HG03060 (cell line): Measurements from ENCODE around the gene SAT1.
A peak's percentile ranks its signal among the peaks of the same experiment; 100 is the strongest.

Source experiments
- ATAC-seq: cut with Tn5 transposase; IDR thresholded peaks from one replicate; pipeline ENCODE4 v1.9.1; 2021; ENCODE audit warnings: low read depth, moderate number of reproducible peaks; ENCODE audit not compliant: unreplicated experiment

Gene SAT1

DNA sequence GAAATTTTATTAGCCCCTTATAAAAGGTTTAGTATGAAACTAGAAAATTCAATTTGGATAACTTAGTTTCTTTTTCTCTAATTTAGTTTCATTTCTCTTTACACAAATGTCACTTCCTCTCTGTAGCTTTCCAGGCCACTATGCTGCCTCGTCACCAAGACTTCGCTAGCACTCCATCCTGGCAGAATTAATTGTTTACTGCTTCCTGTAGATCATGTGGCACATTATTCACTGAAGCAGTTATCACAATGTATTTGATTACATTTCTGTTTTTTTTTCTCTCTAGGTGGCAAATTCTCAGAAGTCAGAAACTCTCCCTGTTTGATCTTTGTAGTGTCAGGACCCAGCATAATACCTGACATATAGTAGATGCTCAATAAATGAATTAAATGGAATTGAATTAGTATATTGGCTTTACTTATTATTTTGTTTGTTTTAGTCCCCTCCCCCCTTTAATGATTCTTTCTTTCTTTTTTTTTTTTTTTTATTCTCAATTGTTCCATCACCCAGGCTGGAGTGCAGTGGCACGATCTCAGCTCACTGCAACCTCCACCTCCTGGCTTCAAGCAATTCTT, 9.3 kb upstream of the SAT1 start:
- peak; percentile 78 for ATAC-seq

- no peak for ATAC-seq
Observed at GRCh38 chrX:23776363-23776762, 6.6 kb upstream of the SAT1 start.

DNA sequence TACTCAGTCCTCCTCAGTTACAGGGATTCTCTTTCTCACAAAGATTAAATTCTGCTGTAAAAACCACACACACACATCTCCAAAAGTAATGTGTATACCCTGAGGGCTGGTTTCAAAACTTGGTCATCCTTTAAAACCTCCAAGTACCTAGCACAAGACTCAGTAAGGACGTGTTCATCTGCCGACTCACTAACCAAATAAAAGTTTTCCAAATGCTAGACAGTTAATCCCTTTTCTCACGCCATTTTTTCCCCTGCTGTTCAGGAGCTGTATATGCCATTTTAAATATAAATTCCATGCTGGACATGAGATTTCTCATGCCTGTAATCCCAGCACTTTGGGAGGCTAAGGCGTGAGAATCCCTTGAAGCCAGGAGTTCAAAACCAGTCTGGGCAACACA, 3.9 kb upstream of the SAT1 start:
- no peak for ATAC-seq

- ATAC-seq = no peak
Observed at GRCh38 chrX:23782455-23782854, 518 bp upstream of the SAT1 start.

- no peak for ATAC-seq
Observed at GRCh38 chrX:23783589-23784469, 856 bp downstream of the SAT1 start.

DNA sequence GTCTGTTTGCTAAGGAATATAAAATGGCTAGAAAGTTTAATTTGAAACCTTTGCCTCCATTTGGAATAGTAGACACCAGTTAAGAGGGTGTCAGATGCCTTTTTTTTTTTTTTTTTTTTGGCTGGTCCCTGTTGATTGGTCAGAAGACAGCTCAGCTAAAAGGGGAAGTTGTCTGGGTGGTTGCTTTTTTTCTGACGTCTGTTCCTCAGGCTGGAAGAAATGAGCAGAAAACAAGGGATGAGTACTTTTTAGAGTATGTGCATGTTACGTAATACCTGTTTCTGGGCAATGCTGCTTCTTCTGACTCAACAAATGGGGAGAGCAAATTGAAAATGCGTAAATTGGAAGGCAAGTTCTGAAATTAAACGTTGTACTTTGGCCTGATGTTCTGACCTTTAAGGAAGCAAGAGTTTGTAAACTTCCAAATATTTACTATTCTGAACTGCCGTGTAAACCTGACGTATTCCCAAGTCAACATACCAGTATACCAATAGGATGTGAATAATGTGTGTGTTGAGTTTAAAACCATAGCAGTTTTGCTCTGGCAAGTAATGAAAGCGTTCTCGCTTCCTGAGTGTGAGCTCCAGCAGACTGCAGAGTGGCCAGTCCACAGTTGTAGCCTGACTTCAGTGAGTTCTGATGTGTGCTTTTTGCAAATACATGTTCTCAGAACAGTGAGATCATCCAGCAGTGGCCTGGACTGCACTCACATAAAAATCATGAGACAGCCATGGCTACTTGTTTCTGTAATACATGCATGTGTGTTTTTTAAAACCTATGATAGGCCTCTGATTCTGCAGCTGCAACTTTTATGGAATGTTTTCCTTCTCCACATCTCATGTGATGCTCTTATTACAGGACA, 1.7 kb downstream of the SAT1 start:
- no peak for ATAC-seq

DNA sequence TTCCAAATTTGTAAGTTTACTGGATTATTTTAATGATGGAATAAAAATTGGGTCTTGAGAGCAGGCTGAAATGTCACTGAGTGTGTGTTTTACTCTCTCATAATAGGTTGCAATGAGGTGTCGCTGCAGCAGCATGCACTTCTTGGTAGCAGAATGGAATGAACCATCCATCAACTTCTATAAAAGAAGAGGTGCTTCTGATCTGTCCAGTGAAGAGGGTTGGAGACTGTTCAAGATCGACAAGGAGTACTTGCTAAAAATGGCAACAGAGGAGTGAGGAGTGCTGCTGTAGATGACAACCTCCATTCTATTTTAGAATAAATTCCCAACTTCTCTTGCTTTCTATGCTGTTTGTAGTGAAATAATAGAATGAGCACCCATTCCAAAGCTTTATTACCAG, 2.6 kb downstream of the SAT1 start:
- ATAC-seq = no peak

DNA sequence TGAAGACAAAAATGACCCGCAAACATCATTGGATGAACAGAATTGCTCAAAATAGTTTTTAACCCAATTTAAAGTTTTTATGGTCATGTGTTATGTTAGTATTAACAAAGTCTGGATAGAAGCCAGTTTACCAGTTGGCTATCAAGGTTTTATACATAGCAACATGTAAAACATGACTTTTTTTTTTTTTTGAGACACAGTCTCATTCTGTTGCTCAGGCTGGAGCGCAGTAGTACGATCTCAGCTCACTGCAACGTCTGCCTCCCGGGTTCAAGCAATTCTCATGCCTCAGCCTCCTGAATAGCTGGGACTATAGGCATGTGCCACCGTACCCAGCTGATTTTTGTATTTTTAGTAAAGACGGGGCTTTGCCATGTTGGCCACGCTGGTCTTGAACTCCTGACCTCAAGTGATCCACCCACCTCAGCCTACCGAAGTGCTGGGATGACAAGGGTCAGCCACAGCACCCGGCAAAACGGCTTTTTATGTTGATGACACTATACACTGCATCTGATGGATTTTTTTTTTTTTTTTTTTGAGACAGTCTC, 3.4 kb downstream of the SAT1 start:
- no peak for ATAC-seq

- no peak for ATAC-seq
Observed at GRCh38 chrX:23787745-23788118, 4.8 kb downstream of the SAT1 start.

GRCh38 chrX:23788521-23788920, 5.5 kb downstream of the SAT1 start:
- ATAC-seq = no peak

GRCh38 chrX:23788946-23789345, 6.0 kb downstream of the SAT1 start:
- no peak for ATAC-seq

DNA sequence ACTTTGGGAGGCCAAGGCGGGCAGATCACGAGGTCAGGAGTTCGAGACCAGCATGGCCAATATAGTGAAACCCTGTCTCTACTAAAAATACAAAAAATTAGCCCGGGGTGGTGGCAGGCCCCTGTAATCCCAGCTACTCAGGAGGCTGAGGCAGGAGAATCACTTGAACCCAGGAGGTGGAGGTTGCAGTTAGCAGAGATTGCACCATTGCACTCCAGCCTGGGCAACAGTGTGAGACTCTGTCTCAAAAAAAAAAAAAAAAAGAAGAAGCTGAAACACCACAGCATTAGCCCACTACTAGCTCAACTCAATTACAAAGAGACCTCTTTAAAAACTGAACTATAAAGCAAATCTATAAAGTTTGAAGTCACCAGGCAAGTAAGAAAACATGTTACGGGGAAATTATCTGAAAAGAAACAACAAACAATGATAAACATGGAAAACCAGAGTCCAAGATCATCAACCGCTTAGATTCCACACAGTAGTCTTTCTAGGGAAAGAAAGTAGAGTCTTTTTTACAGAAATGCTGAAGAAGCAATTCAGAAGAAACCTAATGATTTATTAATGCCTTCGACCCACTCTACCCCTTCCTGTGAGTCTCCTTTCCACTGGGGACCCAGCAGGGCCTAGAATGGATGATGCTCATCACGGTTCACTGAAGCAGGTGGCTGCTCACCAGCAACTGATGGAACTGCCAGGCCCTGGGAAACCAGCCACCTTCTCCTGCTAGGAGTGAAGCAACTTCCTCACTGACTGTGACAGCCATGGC, 6.6 kb downstream of the SAT1 start:
- no peak for ATAC-seq

- ATAC-seq = no peak
Observed at GRCh38 chrX:23790155-23790497, 7.2 kb downstream of the SAT1 start.

GRCh38 chrX:23792861-23793553, 10.0 kb downstream of the SAT1 start:
- ATAC-seq = no peak

DNA sequence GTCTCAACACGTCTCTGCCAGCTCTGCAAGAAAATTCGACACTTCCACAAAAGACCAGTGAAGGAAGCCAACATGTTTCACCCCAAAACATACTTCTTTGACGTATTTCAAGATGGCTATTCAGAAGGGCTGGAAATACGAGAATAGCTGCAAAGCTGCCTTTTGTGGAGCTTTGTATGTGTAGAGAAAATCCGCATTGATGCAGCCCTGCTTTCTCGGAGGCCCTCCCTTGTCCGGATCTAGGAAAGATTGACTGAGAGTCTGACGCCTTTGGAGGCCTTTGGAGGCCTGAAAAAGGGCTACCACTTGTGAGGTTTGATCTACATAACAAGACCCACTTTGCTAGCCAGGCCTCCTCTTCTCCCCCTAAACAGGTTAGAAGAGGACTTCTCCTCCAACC, 12.2 kb downstream of the SAT1 start:
- ATAC-seq = no peak

- no peak for ATAC-seq
Observed at GRCh38 chrX:23797371-23798128, 14.6 kb downstream of the SAT1 start.

GRCh38 chrX:23799469-23800065, 16.6 kb downstream of the SAT1 start:
- ATAC-seq = no peak

DNA sequence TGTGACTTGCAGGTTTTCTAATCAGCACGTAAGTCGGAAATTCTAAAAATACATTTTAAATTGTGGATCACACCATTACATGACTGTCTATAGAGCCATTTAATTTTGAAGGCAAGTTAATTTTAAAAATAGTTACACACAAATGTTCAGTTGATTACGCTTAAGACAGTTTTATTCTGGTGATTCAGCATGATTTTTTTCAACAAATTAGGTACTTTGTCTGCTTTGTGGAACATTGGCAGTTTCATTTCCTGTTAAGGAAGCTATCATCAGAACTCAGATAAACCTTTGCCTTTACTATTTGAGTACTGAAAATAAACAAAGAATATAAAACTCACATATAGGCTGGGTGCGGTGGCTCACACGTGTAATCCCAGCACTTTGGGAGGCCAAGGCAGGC, 19.5 kb downstream of the SAT1 start:
- ATAC-seq = no peak

DNA sequence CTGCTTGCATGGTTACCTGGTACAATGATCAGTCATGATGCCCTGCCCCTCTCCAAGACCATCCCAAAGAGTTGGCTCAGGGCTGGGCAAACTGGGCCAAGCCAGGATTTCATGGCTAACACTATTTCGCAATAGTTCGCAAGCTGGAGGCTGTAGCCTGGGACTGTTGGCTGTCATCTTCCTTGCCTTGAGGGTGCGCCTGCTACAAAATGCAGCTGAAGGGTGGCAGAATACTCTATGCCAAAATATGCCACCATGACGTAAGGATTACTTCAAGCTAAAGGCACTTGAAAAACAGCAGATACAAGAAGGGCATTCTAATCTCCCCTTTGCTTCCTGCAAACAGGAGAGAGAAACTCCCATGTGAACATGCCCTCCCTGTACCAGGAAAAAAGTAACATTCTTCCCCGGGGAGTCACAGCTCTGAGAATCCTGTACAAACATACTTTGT, 21.0 kb downstream of the SAT1 start:
- no peak for ATAC-seq
